Measurements from ENCODE around the gene GRIK4. TPM values are rescaled to one million over a fixed set of nuclear protein-coding genes. Genes with fewer than 3 reads are reported as not detected.

GRIK4 gene
- total and polyA plus RNA-seq, 4 donors, result 0.41 to 4.9 (median 1.7) TPM

GRCh38 chr11:120740380-120740779, 228.8 kb downstream of the GRIK4 start:
- TF ChIP-seq CTCF (IDR thresholded peaks at IDR 0.05; ENCODE audit: control extremely low read depth, extremely low read depth), result no peak
- ATAC-seq (ENCODE audit: insufficient read depth, low FRiP score), result no peak
- Histone ChIP-seq H3K27me3 (ENCODE audit: control insufficient read depth in 3 of 3, insufficient read depth in 3 of 3, low read length in 2 of 3) (no peaks in the 10 kb centered on the region), H3K36me3 (ENCODE audit: control insufficient read depth in 4 of 4, insufficient read depth in 4 of 4, low read length in 4 of 4) (peaks cover 0 to 2% (median 0%) of the 10 kb centered on the region in 4 donors), H3K4me3 (no peak overlapping the region), H3K9ac (ENCODE audit: insufficient read depth in 1 of 2, low read length in 2 of 2) (no peak overlapping the region), H3K4me1 (ENCODE audit: control insufficient read depth in 5 of 5, insufficient read depth in 5 of 5, low read length in 5 of 5) (no peaks in the 10 kb centered on the region), H3K27ac (ENCODE audit: low read depth in 1 of 2, low read length in 1 of 2) (no peak overlapping the region), H3K9me3 (ENCODE audit: control insufficient read depth in 4 of 4, insufficient read depth in 3 of 4, low read length in 3 of 4) (no peaks in the 10 kb centered on the region)
- no peak for DNase-seq
- WGBS, 2 donors, result 74 to 90% methylated on average over 3 of the region's 3 CpGs

GRCh38 chr11:120744016-120744994, 232.8 kb downstream of the GRIK4 start:
- WGBS, 2 donors, result 84 to 85% methylated on average over 14 of the region's 14 CpGs

GRCh38 chr11:120746376-120746775, 234.8 kb downstream of the GRIK4 start:
- Histone ChIP-seq H3K27me3 (ENCODE audit: control insufficient read depth in 3 of 3, insufficient read depth in 3 of 3, low read length in 2 of 3) (no peaks in the 10 kb centered on the region), H3K4me1 (ENCODE audit: control insufficient read depth in 5 of 5, insufficient read depth in 5 of 5, low read length in 5 of 5) (peaks cover 0 to 13% (median 0%) of the 10 kb centered on the region in 5 donors), H3K27ac (ENCODE audit: low read depth in 1 of 2, low read length in 1 of 2) (no peak overlapping the region), H3K9ac (ENCODE audit: insufficient read depth in 1 of 2, low read length in 2 of 2) (no peak overlapping the region), H3K9me3 (ENCODE audit: control insufficient read depth in 4 of 4, insufficient read depth in 3 of 4, low read length in 3 of 4) (peaks cover 0 to 3% (median under 1%) of the 10 kb centered on the region in 4 donors), H3K36me3 (ENCODE audit: control insufficient read depth in 4 of 4, insufficient read depth in 4 of 4, low read length in 4 of 4) (no peaks in the 10 kb centered on the region), H3K4me3 (no peak overlapping the region)
- TF ChIP-seq CTCF (IDR thresholded peaks at IDR 0.05; ENCODE audit: control extremely low read depth, extremely low read depth), result no peak
- ATAC-seq (ENCODE audit: insufficient read depth, low FRiP score) (no peak), DNase-seq (no peak)
- 63 to 66% methylated on average over 3 of the region's 3 CpGs for WGBS, 2 donors

More at GRCh38 chr11:120744016-120744994, 232.8 kb downstream of the GRIK4 start:
- ATAC-seq (ENCODE audit: insufficient read depth, low FRiP score), result no peak
- H3K9ac ChIP-seq (ENCODE audit: insufficient read depth in 1 of 2, low read length in 2 of 2), result no peak overlapping the region
- no peak for DNase-seq
- no peak for TF ChIP-seq CTCF (IDR thresholded peaks at IDR 0.05; ENCODE audit: control extremely low read depth, extremely low read depth)
- peaks cover 0 to 13% (median 0%) of the 10 kb centered on the region in 5 donors for H3K4me1 ChIP-seq (ENCODE audit: control insufficient read depth in 5 of 5, insufficient read depth in 5 of 5, low read length in 5 of 5)
- H3K36me3 ChIP-seq (ENCODE audit: control insufficient read depth in 4 of 4, insufficient read depth in 4 of 4, low read length in 4 of 4), result no peaks in the 10 kb centered on the region
- no peak overlapping the region for H3K4me3 ChIP-seq
- no peaks in the 10 kb centered on the region for H3K27me3 ChIP-seq (ENCODE audit: control insufficient read depth in 3 of 3, insufficient read depth in 3 of 3, low read length in 2 of 3)
- H3K9me3 ChIP-seq (ENCODE audit: control insufficient read depth in 4 of 4, insufficient read depth in 3 of 4, low read length in 3 of 4), result peaks cover 0 to 2% (median under 1%) of the 10 kb centered on the region in 4 donors
- no peak overlapping the region for H3K27ac ChIP-seq (ENCODE audit: low read depth in 1 of 2, low read length in 1 of 2)

Data from lung (tissue), 12 donors.